Stimulated activated CD4-positive, alpha-beta T cell treated with anti-CD3 and anti-CD28 coated beads, Interleukin-2, amount 100 ng/mL, for 48 hours (primary cell): ENCODE measurements around the gene RNF121.

Experiments used
- DNase-seq, 2 donors: peaks; one replicate each; pipeline ENCODE4 v3.0.0-alpha.2; 2020

Gene RNF121

DNA sequence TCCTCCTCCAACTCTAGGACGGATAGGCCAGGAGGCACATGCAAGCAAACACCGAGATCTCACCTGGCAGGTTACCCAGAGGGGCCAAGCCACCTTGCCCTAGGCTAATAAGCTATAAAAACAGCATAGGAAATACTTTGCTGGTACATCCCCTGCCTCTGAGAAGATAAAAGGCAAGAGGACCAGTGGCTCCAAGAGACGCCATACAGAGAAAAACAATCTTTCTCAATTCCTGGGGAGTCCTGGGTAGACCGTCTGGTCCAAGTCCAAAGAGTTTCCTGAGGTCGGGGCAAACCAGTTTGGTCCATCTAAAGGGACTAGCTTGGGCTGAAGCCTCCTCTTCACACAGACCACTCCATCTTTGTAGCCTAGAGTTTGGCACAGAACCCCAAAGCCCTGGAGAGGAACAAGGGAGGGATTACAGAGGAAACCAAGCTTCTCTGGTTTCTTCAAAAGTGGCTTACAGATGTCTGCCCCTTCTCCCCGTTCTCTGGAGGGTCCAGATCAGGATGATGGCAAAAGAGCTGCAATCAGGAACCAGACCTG lies 111.1 kb downstream of the RNF121 start:
- peak in 1 of 2 donors; percentile 14 for DNase-seq

DNA sequence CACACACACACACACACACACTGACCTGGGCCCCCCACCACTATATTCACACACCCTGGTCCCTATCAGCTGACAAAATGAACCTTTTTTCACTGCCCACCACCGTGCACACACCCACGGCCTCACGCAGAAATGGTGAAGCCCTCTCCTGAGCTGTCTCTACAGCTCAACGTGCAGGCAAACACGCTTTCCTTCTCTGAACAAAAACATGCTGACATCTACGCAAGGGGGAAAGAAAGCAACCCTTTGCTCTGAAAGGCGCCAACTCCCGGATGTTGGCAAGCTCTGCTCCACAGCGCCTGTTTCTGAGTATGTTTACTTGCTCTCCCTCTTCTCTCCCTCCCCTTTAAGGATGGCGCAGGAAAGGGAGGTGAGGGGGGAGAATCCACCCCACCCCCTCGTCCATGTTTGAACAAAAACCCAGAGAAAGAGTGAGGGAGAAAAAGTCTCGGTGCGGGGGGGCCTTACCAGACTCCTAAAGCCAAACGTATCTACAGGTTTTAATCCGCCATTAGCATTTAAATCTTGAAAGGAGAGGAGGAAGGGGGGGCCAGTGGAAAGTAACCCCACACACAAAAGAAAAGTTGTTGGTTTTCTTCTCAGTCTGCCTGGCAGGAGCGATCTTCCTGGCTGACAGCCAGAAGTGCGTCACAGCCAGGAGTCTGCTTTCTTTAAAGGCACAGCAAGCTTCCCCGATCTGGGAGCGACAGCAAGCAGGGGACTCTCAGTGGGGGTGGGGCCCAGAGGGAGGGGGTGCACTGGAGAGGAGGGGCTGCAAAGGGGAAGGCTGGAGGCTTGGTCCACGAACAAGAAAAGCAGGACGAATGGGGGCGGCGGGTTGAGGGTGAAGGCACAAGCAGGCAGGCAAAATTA lies 111.9 kb downstream of the RNF121 start:
- DNase-seq: peak; percentile 65 to 69

DNA sequence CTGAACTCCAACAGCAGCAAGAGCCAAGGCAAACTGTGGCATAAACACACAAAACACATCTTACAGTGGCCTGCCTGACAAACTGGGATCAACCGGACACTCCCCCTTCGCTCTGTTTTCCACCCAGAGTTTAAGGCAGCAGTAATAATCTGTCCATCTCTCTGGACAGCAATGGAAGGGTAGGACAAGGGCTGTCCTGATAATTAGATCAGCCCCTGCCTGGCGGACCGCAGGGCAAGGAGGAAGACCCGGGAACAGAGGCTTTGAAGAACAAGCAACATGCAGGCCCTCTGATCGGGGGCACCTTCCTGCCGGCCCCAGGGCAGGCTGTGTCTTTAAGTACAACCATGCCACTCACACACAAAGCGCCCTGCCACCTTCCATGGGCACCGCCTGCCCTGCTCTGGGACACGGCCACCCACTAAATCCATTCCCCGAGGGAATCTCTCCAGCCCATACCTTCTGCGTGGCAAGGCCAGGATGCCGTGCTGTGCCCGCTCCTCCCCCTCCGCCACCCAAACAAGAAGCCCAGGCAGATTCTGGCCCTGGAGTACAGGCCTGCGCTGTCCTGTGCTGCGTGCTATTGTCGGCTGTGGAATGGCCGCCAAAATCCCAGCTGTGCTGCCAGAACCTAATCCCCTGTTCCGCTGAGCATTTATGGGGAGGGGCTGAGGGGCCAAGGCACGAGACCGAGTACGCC lies 112.7 kb downstream of the RNF121 start:
- peak; percentile 7 to 20 for DNase-seq

DNA sequence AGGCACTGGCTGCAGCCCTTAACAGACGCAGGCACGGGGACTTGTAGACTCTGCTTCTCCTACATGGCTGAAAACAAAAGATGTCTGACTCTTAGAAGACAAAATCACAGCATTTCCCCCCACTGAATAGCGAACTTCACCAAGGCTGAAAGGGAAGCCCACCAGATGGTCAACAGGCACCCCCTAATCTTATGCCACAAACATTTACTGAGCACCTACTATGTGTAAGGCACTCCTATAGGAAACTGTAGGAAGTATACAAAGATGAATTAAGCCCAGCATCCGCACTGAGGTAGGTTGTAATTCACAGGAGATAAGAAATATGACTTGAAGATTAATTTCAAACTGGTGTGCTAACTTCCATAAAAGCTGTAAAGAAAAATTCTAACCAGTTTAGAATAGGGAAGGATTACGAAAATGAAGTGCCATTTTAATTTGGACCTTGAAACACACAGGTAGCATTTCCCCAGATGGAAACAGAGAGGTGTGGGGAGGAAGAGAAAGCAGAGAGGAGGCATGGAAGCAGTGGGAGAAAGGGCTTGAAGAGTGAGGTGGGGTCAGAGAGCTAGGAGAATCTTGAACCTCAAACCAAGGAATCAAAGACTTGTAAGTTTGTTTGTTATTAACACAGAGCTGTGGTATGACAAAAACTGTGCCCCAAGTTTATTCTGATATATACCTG lies 113.4 kb downstream of the RNF121 start:
- no peak for DNase-seq

DNA sequence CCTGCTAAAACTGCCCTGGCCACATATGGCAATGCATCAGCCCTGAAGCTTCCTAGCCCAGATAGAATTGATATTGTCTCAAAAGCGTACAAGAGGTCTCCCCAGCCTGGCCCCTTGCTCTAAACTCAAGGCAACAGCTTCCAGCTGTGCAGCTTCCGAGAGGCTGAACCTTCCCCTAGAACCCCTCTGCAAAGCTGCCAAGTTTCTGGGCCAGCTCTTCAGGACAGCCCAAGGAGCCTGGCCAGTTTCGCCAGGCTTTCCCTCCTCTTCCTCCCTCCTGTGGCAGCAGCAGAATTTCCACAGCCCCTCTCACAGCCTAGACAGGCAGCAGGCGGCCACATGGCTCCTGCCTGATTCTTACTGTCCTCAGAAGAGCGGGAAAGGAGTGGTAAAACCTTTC lies 117.0 kb downstream of the RNF121 start:
- DNase-seq: no peak
